Stimulated activated CD4-positive, alpha-beta T cell treated with anti-CD3 and anti-CD28 coated beads, Interleukin-15, amount 100 ng/mL, for 48 hours (primary cell): ENCODE measurements around the gene FDX2.
"Not testable (repeated sequence)": the region's sequence is repeated elsewhere in the genome, so short reads cannot be mapped to it uniquely, and the experiment has no call there.

Source experiments
- DNase-seq, 2 donors: peaks; one replicate each; pipeline ENCODE4 v3.0.0-alpha.2; 2020; ENCODE audit warnings: low read depth in 2 of 2

The FDX2 gene

DNA sequence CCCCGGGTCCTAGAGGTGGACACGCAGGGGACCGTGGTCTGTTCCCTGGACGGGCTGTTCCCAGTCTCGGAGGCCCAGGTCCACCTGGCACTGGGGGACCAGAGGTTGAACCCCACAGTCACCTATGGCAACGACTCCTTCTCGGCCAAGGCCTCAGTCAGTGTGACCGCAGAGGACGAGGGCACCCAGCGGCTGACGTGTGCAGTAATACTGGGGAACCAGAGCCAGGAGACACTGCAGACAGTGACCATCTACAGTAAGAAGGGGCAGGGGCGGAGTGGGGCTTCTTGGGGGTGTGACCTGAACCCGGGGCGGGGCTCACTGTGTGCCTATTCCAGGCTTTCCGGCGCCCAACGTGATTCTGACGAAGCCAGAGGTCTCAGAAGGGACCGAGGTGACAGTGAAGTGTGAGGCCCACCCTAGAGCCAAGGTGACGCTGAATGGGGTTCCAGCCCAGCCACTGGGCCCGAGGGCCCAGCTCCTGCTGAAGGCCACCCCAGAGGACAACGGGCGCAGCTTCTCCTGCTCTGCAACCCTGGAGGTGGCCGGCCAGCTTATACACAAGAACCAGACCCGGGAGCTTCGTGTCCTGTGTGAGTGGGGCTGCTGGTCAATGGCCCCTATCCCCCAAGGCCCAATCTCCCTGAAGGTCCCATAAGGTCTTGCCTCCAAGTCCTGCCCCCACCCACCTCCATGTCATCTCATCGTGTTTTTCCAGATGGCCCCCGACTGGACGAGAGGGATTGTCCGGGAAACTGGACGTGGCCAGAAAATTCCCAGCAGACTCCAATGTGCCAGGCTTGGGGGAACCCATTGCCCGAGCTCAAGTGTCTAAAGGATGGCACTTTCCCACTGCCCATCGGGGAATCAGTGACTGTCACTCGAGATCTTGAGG lies 31.5 kb downstream of the FDX2 start:
- no peak for DNase-seq

DNA sequence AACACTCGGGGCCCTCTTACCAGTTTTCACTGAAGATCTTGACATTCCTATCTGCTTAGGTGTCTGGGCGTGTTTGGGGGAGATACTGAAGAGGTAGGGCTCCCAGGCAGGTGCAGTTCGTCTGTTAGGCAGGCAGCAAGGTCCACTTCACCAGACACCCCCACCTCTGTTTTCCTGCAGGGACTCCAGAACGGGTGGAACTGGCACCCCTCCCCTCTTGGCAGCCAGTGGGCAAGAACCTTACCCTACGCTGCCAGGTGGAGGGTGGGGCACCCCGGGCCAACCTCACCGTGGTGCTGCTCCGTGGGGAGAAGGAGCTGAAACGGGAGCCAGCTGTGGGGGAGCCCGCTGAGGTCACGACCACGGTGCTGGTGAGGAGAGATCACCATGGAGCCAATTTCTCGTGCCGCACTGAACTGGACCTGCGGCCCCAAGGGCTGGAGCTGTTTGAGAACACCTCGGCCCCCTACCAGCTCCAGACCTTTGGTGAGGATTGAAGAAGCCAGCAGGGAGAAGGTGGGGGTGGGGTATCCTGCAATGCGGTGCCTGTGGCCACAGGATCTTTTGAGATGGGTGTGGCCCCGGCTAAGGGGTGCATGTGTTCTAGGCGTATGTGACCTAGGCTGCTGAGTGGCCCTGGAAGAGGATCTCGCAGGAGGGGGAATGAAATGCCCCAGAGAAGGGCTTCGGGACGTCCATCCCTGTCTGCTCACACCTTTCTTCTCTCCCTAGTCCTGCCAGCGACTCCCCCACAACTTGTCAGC lies 32.3 kb downstream of the FDX2 start:
- DNase-seq, result no peak

DNA sequence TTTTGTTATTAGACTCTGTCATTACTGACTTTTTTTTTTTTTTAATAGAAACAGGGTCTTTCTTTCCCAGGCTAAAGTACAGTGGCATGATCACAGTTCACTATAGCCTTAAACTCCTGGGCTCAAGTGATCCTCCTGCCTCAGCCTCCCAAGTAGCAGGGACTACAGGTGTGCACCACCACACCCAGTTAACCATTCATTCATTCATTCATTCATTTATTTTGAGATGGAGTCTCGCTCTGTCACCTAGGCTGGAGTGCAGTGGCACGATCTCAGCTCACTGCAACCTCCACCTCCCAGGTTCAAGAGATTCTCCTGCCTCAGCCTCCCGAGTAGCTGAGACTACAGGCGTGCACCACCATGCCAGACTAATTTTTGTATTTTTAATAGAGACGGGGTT lies 33.8 kb downstream of the FDX2 start:
- not testable (repeated sequence) for DNase-seq

- DNase-seq, result no peak
These were observed 35.9 kb downstream of the FDX2 start for GRCh38 chr19:10279737-10280442.

DNA sequence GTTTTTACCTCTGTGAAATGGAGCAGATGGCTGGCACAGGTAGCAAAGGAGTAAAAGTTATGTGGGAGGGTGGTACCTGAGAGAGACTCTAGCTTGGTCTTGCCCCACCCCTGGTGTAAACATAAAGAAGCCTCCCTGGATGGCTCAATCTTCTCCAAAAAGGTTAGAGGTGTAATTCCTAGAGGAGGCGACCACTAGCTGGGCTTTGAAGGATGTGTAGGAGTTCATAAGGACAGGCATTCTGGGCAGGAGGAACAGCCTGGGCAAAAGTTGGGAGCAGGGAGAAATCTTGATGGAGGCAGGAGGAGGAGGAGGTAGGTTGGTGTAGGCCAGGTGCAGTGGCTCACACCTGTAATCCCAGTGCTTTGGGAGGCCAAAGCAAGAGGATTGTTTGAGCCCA lies 36.9 kb downstream of the FDX2 start:
- no peak for DNase-seq

- no peak for DNase-seq
These were observed 37.8 kb downstream of the FDX2 start for GRCh38 chr19:10277795-10278589.

GRCh38 chr19:10274589-10274988 lies 41.2 kb downstream of the FDX2 start:
- DNase-seq, result no peak

DNA sequence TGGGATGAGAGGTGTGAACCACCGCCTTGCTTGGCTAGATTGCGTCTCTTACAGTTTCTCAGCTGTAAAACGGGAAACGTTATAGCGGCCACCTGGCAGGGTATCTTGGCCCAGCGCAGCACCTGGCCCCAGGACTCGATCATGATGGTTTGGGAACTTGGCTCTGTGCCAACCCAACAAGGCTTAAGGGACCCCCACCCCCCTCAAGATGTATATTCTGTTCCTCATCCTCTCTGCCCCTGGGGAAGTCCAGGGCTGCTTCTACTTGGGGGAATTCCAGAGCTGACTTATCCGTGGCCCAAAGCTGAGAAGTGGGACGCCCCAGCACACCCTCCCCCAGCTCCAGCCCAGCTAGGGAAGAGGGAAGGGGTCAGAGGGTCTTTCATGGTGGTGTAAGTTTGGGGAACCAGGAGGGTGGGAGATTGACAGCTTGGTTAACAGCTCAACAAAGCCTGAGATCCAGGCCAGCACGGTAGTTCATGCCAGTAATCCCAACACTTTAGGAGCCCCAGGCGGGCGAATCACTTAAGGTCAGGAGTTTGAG lies 44.2 kb downstream of the FDX2 start:
- no peak for DNase-seq

DNA sequence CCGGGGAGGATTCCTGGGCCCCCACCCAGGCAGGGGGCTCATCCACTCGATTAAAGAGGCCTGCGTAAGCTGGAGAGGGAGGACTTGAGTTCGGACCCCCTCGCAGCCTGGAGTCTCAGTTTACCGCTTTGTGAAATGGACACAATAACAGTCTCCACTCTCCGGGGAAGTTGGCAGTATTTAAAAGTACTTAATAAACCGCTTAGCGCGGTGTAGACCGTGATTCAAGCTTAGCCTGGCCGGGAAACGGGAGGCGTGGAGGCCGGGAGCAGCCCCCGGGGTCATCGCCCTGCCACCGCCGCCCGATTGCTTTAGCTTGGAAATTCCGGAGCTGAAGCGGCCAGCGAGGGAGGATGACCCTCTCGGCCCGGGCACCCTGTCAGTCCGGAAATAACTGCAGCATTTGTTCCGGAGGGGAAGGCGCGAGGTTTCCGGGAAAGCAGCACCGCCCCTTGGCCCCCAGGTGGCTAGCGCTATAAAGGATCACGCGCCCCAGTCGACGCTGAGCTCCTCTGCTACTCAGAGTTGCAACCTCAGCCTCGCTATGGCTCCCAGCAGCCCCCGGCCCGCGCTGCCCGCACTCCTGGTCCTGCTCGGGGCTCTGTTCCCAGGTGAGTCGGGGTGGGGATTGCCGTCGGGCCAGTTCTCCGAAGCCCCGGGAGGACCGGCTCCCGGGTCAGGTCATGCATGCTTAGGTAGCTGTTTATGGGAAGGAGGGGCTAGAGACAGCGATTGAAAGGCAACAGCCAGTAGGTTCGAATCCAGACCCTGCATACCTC lies 45.0 kb downstream of the FDX2 start, which contains the start of gene ICAM1:
ICAM1 (plus strand) TSS at position 505 of the 779 bp plus-strand sequence; CDS start at position 545, 40 bp downstream.
- DNase-seq, result peak in 1 of 2 donors; percentile 73

DNA sequence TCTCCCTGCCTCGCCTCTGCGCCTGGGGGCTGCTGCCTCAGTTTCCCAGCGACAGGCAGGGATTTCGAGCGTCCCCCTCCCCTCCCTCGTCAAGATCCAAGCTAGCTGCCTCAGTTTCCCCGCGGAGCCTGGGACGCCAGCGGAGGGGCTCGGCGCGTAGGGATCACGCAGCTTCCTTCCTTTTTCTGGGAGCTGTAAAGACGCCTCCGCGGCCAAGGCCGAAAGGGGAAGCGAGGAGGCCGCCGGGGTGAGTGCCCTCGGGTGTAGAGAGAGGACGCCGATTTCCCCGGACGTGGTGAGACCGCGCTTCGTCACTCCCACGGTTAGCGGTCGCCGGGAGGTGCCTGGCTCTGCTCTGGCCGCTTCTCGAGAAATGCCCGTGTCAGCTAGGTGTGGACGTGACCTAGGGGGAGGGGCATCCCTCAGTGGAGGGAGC lies 45.6 kb downstream of the FDX2 start:
- DNase-seq, result peak; percentile 71 to 73

- DNase-seq, result peak; percentile 77 to 87
These were observed 46.3 kb downstream of the FDX2 start for GRCh38 chr19:10269333-10270179.

GRCh38 chr19:10268071-10268470 lies 47.7 kb downstream of the FDX2 start:
- no peak for DNase-seq

DNA sequence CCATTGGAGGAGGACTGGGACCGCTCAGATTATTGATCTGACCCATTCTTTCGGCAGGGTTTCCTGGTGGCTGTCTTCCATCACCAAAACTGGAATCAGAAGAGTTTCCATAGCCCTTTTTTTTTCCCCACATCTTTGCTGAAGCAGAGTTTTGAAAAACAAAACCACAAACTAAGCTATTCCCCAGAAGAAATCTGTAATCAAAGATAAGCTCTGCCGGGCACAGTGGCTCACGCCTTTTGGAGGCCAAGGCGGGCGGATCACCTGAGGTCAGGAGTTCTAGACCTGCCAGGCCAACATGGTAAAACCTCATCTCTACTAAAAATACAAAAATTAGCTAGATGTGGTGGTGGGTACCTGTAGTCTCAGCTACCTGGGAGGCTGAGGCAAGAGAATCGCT lies 49.1 kb downstream of the FDX2 start:
- DNase-seq, result no peak

GRCh38 chr19:10262771-10263170 lies 53.0 kb downstream of the FDX2 start:
- no peak for DNase-seq

DNA sequence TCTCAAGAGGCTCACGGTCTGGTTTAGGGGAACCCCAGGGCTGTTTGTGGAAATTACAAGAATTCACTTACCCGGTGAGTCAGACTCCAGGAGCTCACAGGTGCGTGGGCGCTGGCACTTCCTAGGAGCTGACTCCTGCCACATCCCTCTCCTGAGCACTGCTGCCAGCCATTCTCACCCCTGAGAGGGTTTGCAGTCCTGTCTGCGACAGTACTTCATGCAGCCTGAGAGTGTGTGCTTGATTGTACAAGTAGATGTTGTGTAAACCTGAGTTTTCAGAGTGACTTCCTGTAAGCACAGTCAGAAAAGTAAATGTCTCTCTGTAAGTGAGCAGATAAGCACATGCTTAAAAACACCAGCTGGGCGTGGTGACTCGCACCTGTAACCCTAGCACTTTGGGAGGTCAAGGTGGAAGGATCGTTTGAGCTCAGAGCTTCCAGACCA lies 55.7 kb downstream of the FDX2 start:
- DNase-seq, result peak; percentile 66 to 69
